Adrenal gland (tissue), 12 donors: Measurements from ENCODE around the gene ZNF225. TPM values are rescaled to one million over a fixed set of nuclear protein-coding genes. Genes with fewer than 3 reads are reported as not detected.
"Not testable (repeated sequence)": the region's sequence is repeated elsewhere in the genome, so short reads cannot be mapped to it uniquely, and the experiment has no call there.

Source experiments
- DNase-seq, 7 donors: peaks; one replicate each; pipeline ENCODE4 v3.0.0-alpha.2; 2019 to 2020
- H3K27ac ChIP-seq, 5 donors: fragments of 200-600 bp; sonication (generic) in 4 of 5; 1 replicate in 3 of 5; 2 replicates in 2 of 5; pipeline versions ENCODE4 v1.5.1 to v1.8.0; 2016 to 2020; ENCODE audit warnings: mild to moderate bottlenecking in 1 of 5
- H3K27me3 ChIP-seq: fragments of 200-600 bp; 2 replicates; pipeline ENCODE4 v1.8.0; 2021
- H3K36me3 ChIP-seq, 2 donors: fragments of 200-600 bp; replicated peaks in 1 of 2; 1 replicate in 1 of 2; 2 replicates in 1 of 2; pipeline versions ENCODE4 v1.5.1 to v1.8.0; 2018 to 2022
- H3K4me1 ChIP-seq, 2 donors: fragments of 200-600 bp; replicated peaks in 1 of 2; 1 replicate in 1 of 2; 2 replicates in 1 of 2; pipeline versions ENCODE4 v1.5.1 to v1.8.0; 2018 to 2021
- H3K4me3 ChIP-seq, 4 donors: fragments of 200-600 bp; sonication (generic) in 3 of 4; one replicate each; pipeline ENCODE4 v1.5.1; 2016 to 2018
- H3K9me3 ChIP-seq, 3 donors: fragments of 200-600 bp; sonication (generic) in 1 of 3; replicated peaks in 1 of 3; 1 replicate in 2 of 3; 2 replicates in 1 of 3; pipeline versions ENCODE4 v1.5.1 to v1.8.0; 2016 to 2021
- CTCF ChIP-seq, 6 experiments: fragments of 450-650 bp in 4 of 6; fragments of 200-600 bp in 2 of 6; sonication (generic) in 1 of 6; IDR thresholded peaks; 1 replicate in 5 of 6; 2 replicates in 1 of 6; pipeline versions ENCODE4 v1.5.1 to v1.8.0; 2016 to 2021; ENCODE audit warnings: antibody characterized with exemption in 6 of 6, mild to moderate bottlenecking in 2 of 6, moderate library complexity in 1 of 6
- POLR2A ChIP-seq, 2 donors: fragments of 450-650 bp; IDR thresholded peaks; one replicate each; pipeline ENCODE4 v1.6.1; 2017; ENCODE audit warnings: antibody characterized with exemption in 2 of 2, mild to moderate bottlenecking in 2 of 2, moderate library complexity in 1 of 2
- WGBS, 4 donors: extraction: QIAGEN DNeasy Blood & Tissue Kit in 2 of 4; methylation state at CpG; one replicate each; pipeline versions ENCODE4 v1.1.5 to v1.1.7; 2013 to 2017; 5-methylcytosine and 5-hydroxymethylcytosine counted together
- intact Hi-C, 2 donors: fragments of 100-400 bp; cut with DNase I; formaldehyde crosslinking; loops; one replicate each; pipeline versions ENCODE4 v1.14.1 to v1.15.0; 2022 to 2023
- polyA plus RNA-seq, 3 donors: library from polyadenylated mRNA; stranded (reverse); fragments of 200-250 nt in 2 of 3; fragments of 350-450 nt in 1 of 3; fragmentation: Illumina TruSeq in 1 of 3; extraction: RNeasy Lipid Tissue Mini Kit (QIAGEN cat#74804) in 1 of 3; gene quantifications; one replicate each; pipeline ENCODE4 v1.2.3, GENCODE V29; 2013 to 2014
- total RNA-seq, 9 donors: library from RNA; depleted of rRNA in 4 of 9; stranded (reverse); fragments of >200 nt in 4 of 9; fragments of 120-200 nt in 1 of 9; fragmentation: NEBNext Ultra II Directional in 1 of 9; extraction: Animal tissue kit (Norgen Biotek cat#: 25700) in 1 of 9; gene quantifications; one replicate each; pipeline versions ENCODE4 v1.1.0 to v1.2.4, GENCODE V29; 2013 to 2023
- donor health status: healthy with polysubstance abuse.
- donor health status: Bipolar disorder and iron deficiency.
- donor health status: DM: yes; HTN: yes; CAD: no.
- donor health status: DM: no; HTN: no; CAD: no.
- donor health status: DM: no; HTN: no; CAD: no.
- donor health status: DM: yes; HTN: yes; CAD: no.

Gene ZNF225
- total and polyA plus RNA-seq, 12 donors: 2.5 to 10.3 (median 5.0) TPM

DNA sequence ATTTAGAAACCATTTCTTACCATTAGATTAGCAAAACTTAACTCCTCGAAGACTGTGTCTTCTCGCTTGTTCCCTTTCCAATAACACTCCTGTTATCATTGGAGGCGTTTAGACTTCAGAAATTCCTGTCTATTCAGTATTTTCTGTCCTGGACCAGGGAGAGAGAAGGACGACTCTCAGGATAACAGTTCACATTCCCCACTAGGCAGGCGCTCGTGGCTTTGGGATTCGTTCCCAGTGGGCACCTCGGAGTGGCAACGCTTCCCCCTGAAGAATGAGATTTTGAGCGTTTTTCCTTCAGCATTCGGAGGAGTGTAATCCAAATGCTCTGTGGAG is 429 bp upstream of the ZNF225 start:
- Histone ChIP-seq H3K4me3 (peak overlapping the region in 2 of 4 donors; percentile 65), H3K27me3 (no peaks in the 10 kb centered on the region), H3K27ac (peak overlapping the region in 3 of 5 donors; percentile 53 to 78 (median 75)), H3K4me1 (peaks cover 8 to 24% of the 10 kb centered on the region in 2 donors), H3K9me3 (peaks cover 0 to 28% (median 0%) of the 10 kb centered on the region in 3 donors), H3K36me3 (peaks cover 0 to 1% of the 10 kb centered on the region in 2 donors)
- DNase-seq: no peak
- 0 to 1% (median 0%) methylated on average over 11 of the region's 11 CpGs for WGBS, 4 donors
- intact Hi-C loops: no loop called here
- TF ChIP-seq POLR2A (IDR thresholded peaks at IDR 0.05) (peak in 1 of 2 donors; percentile 5), CTCF (IDR thresholded peaks at IDR 0.05) (peak in 1 of 6 experiments; percentile 7)

DNA sequence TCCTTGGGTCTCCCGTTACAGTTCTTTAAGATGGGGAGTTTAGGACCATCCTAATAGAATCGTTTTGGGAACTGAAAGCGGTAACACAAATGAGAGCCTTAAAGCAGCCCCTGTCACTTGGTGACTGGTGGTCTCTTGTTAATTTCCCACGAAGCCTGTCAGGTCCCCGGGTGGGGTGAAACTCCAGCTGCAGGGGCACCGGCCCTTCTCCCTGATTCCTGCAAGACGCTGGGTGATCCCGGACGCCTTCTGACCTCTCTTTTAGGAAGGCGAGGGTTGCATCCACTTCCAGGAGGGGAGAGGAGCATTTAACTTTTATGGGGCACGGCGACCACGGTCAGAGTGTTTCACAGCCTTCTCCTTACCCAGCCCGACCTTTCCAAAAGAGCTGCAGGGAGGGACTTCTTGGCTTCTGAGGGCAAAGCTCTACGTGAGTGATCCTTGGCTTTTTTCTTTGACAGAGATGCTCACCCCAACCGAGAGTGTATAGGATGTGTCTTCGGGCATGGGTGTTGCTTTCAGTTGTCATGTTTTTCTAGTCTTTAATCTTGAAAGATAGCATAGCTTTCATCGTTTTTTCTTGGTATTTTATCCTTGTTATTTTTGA is 688 bp downstream of the ZNF225 start:
- intact Hi-C loops: no loop called here
- WGBS, 4 donors: 2 to 5% (median 3%) methylated on average over 12 to 18 of the region's 18 CpGs
- Histone ChIP-seq H3K27me3 (no peaks in the 10 kb centered on the region), H3K9me3 (peaks cover 0 to 16% (median 0%) of the 10 kb centered on the region in 3 donors), H3K36me3 (peaks cover 0 to 13% of the 10 kb centered on the region in 2 donors), H3K4me3 (peak overlapping the region; percentile 0 to 90 (median 75)), H3K27ac (peak overlapping the region in 4 of 5 donors; percentile 33 to 82 (median 77)), H3K4me1 (peaks cover 8 to 24% of the 10 kb centered on the region in 2 donors)
- peak in 5 of 7 donors; percentile 6 to 30 (median 17) for DNase-seq
- TF ChIP-seq CTCF (IDR thresholded peaks at IDR 0.05) (no peak), POLR2A (IDR thresholded peaks at IDR 0.05) (no peak)

- H3K4me3 ChIP-seq, H3K27me3 ChIP-seq, DNase-seq, H3K4me1 ChIP-seq, intact Hi-C loops, H3K27ac ChIP-seq, H3K9me3 ChIP-seq: not testable (repeated sequence)
- WGBS, 4 donors: 93 to 97% (median 94%) methylated on average over 4 of the region's 4 CpGs
- H3K36me3 ChIP-seq: peaks cover 0 to 26% of the 10 kb centered on the region in 2 donors
These were observed 8.0 kb downstream of the ZNF225 start for GRCh38 chr19:44121162-44121561.

- 93 to 99% (median 95%) methylated on average over 5 of the region's 5 CpGs for WGBS, 4 donors
- peaks cover 0 to 32% of the 10 kb centered on the region in 2 donors for H3K36me3 ChIP-seq
- DNase-seq: no peak
- H3K9me3 ChIP-seq: peaks cover 0 to 11% (median 0%) of the 10 kb centered on the region in 3 donors
- H3K27me3 ChIP-seq: no peaks in the 10 kb centered on the region
- no peak overlapping the region for H3K27ac ChIP-seq
- no peak overlapping the region for H3K4me3 ChIP-seq
- TF ChIP-seq CTCF (IDR thresholded peaks at IDR 0.05): no peak
- TF ChIP-seq POLR2A (IDR thresholded peaks at IDR 0.05): no peak
- intact Hi-C loops: no loop called here
- no peaks in the 10 kb centered on the region for H3K4me1 ChIP-seq
These were observed 18.8 kb downstream of the ZNF225 start for GRCh38 chr19:44131955-44132354.
